HCT116 (cell line): ENCODE results near the gene DNM3. TPM values are rescaled to one million over a fixed set of nuclear protein-coding genes. Genes with fewer than 3 reads are reported as not detected.

Experiments
- ATAC-seq: fragments of 200-7000 bp; cut with Tn5 transposase; 2 replicates; pipeline ENCODE4 v1.9.1; 2020; ENCODE audit warnings: mild to moderate bottlenecking, moderate library complexity
- BruUV-seq: library from RNA; stranded (reverse); fragments of 400-500 nt; replicated peaks from 2 replicates; lab custom pipeline; 2021; lab: Mats Ljungman, UMichigan
- CTCF ChIA-PET: fragments of 300-600 bp; sonication (Branson Sonifier 250); formaldehyde crosslinking; loops from one replicate; lab custom pipeline; 2021; ENCODE audit warnings: antibody characterized with exemption; lab: Charles Lee
- POLR2A ChIA-PET: fragments of 300-600, 350-600 bp; sonication (Branson Sonifier 250); formaldehyde crosslinking; loops from one replicate; lab custom pipeline; 2021; ENCODE audit warnings: antibody characterized with exemption; lab: Charles Lee
- RAD21 ChIA-PET, 2 experiments: fragments of 300-600 bp; sonication (Branson Sonifier 250); formaldehyde crosslinking; loops; one replicate each; lab custom pipeline; 2023; ENCODE audit warnings: low total read pairs in 2 of 2; ENCODE audit not compliant: uncharacterized antibody in 2 of 2, unreplicated experiment in 2 of 2, low non-redundant PET in 1 of 2; lab: Charles Lee
- DNase-seq: peaks from one replicate; pipeline ENCODE4 v3.0.0-alpha.2; 2010; ENCODE audit warnings: low read depth, low spot score
- H2AFZ ChIP-seq: fragments of 200-600 bp; shearing (Covaris generic), sonication (generic); 2 replicates; pipeline ENCODE4 v1.6.1; 2017; ENCODE audit warnings: low read depth, mixed run types, mixed read lengths, antibody characterized with exemption, low read length; ENCODE audit not compliant: poor library complexity, severe bottlenecking
- H3K27ac ChIP-seq: 2 replicates; pipeline ENCODE4 v1.5.1; 2012; ENCODE audit warnings: low read depth, low read length
- H3K27me3 ChIP-seq: fragments of 200-600 bp; sonication (generic); 2 replicates; pipeline ENCODE4 v1.6.1; 2016; ENCODE audit warnings: mixed run types, low read length, mixed read lengths; ENCODE audit not compliant: insufficient read depth
- H3K36me3 ChIP-seq, 2 experiments: fragments of 200-500 bp in 1 of 2; fragments of 200-600 bp in 1 of 2; sonication (Bioruptor generic) in 1 of 2; sonication (generic) in 1 of 2; 2 replicates each; pipeline versions ENCODE4 v1.5.1 to v1.6.1; 2014 to 2016; ENCODE audit warnings: low read length in 2 of 2, inconsistent platforms in 1 of 2, mixed read lengths in 1 of 2, mixed run types in 1 of 2; ENCODE audit not compliant: insufficient read depth in 2 of 2, control insufficient read depth in 1 of 2
- H3K4me1 ChIP-seq, 2 experiments: fragments of 200-600 bp in 1 of 2; sonication (generic) in 1 of 2; 2 replicates each; pipeline versions ENCODE4 v1.5.1 to v1.6.1; 2012 to 2017; ENCODE audit warnings: low read length in 2 of 2, inconsistent platforms in 1 of 2, mild to moderate bottlenecking in 1 of 2, mixed read lengths in 1 of 2, mixed run types in 1 of 2, moderate library complexity in 1 of 2; ENCODE audit not compliant: insufficient read depth in 2 of 2, control insufficient read depth in 1 of 2
- H3K4me2 ChIP-seq: fragments of 200-600 bp; sonication (generic); 2 replicates; pipeline ENCODE4 v1.6.1; 2017; ENCODE audit warnings: mixed run types, low read length, mixed read lengths
- H3K4me3 ChIP-seq, 2 experiments: fragments of 200-600 bp in 1 of 2; sonication (generic) in 1 of 2; replicated peaks in 1 of 2; 2 replicates each; pipeline ENCODE4 v1.5.1; 2011 to 2016; ENCODE audit warnings: low read length in 2 of 2, control low read depth in 1 of 2, low read depth in 1 of 2, mild to moderate bottlenecking in 1 of 2, mixed read lengths in 1 of 2, mixed run types in 1 of 2
- H3K79me2 ChIP-seq: fragments of 200-600 bp; sonication (generic); 2 replicates; pipeline ENCODE4 v1.6.1; 2017; ENCODE audit warnings: mild to moderate bottlenecking, mixed run types, low read length, moderate library complexity, mixed read lengths; ENCODE audit not compliant: insufficient read depth
- H3K9ac ChIP-seq: fragments of 200-600 bp; sonication (generic); 2 replicates; pipeline ENCODE4 v1.6.1; 2016; ENCODE audit warnings: low read length, mixed read lengths
- H3K9me2 ChIP-seq: fragments of 200-600 bp; sonication (generic), shearing (Covaris generic); 2 replicates; pipeline ENCODE4 v1.6.1; 2017; ENCODE audit warnings: mixed run types, mild to moderate bottlenecking, moderate library complexity; ENCODE audit not compliant: insufficient read depth
- H3K9me3 ChIP-seq, 2 experiments: fragments of 200-500 bp in 1 of 2; fragments of 200-600 bp in 1 of 2; sonication (Bioruptor generic) in 1 of 2; sonication (generic) in 1 of 2; 2 replicates each; pipeline ENCODE4 v1.6.1; 2014 to 2017; ENCODE audit warnings: low read length in 2 of 2, mixed read lengths in 2 of 2, inconsistent platforms in 1 of 2, low read depth in 1 of 2, mild to moderate bottlenecking in 1 of 2, mixed run types in 1 of 2, moderate library complexity in 1 of 2; ENCODE audit not compliant: control insufficient read depth in 1 of 2, insufficient read depth in 1 of 2
- H4K20me1 ChIP-seq: fragments of 200-600 bp; sonication (generic), shearing (Covaris generic); 2 replicates; pipeline ENCODE4 v1.6.1; 2017; ENCODE audit warnings: mixed run types, mild to moderate bottlenecking, moderate library complexity; ENCODE audit not compliant: insufficient read depth
- ELF1 ChIP-seq: IDR thresholded peaks from 2 replicates; pipeline ENCODE4 v1.6.1; 2012; ENCODE audit warnings: low read depth, borderline replicate concordance
- EZH2 ChIP-seq: fragments of 200-600 bp; sonication (generic); IDR thresholded peaks from 2 replicates; pipeline ENCODE4 v1.6.1; 2017; ENCODE audit warnings: antibody characterized with exemption, mixed run types
- EZH2phosphoT487 ChIP-seq: fragments of 200-600 bp; IDR thresholded peaks from 2 replicates; pipeline ENCODE4 v1.6.1; 2018; ENCODE audit warnings: antibody characterized with exemption, borderline replicate concordance
- JUND ChIP-seq: IDR thresholded peaks from 2 replicates; pipeline ENCODE4 v1.6.1; 2012
- POLR2A ChIP-seq: IDR thresholded peaks from 2 replicates; pipeline ENCODE4 v1.7.0; 2011; ENCODE audit warnings: borderline replicate concordance; ENCODE audit not compliant: insufficient read depth, insufficient read length; ENCODE audit errors: extremely low read depth
- RAD21 ChIP-seq: IDR thresholded peaks from 2 replicates; pipeline ENCODE4 v1.6.1; 2012; ENCODE audit warnings: low read depth, mild to moderate bottlenecking
- YY1 ChIP-seq: IDR thresholded peaks from 2 replicates; pipeline ENCODE4 v1.6.1; 2011; ENCODE audit warnings: low read length, low read depth, moderate library complexity, mild to moderate bottlenecking; ENCODE audit not compliant: insufficient replicate concordance; ENCODE audit errors: extremely low read depth
- ZNF274 ChIP-seq: fragments of 200-500 bp; sonication (Bioruptor generic); IDR thresholded peaks from 2 replicates; pipeline ENCODE4 v1.6.1; 2014; ENCODE audit warnings: mild to moderate bottlenecking, low read depth, low read length, inconsistent platforms
- intact Hi-C: fragments of 100-400 bp; cut with micrococcal nuclease; formaldehyde crosslinking; loops from 2 replicates; pipeline ENCODE4 v1.10.0; 2022
- total RNA-seq: library from RNA; stranded (reverse); gene quantifications from one replicate; pipeline ENCODE4 v1.2.1, GENCODE V29; 2021; ENCODE audit not compliant: unreplicated experiment
- TF ChIP-seq, protein P1 (sequence below): IDR thresholded peaks from 2 replicates; pipeline ENCODE4 v1.6.1; 2011; ENCODE audit warnings: mild to moderate bottlenecking, low read length, moderate library complexity; ENCODE audit not compliant: insufficient replicate concordance; ENCODE audit errors: extremely low read depth
- TF ChIP-seq, protein P2 (sequence below): IDR thresholded peaks from 2 replicates; pipeline ENCODE4 v1.6.1; 2012
- TF ChIP-seq, protein P3 (sequence below): IDR thresholded peaks from 2 replicates; pipeline ENCODE4 v1.6.1; 2012

Gene DNM3
- total RNA-seq, 1 experiment from 2014 or later: 3.1 TPM

DNA sequence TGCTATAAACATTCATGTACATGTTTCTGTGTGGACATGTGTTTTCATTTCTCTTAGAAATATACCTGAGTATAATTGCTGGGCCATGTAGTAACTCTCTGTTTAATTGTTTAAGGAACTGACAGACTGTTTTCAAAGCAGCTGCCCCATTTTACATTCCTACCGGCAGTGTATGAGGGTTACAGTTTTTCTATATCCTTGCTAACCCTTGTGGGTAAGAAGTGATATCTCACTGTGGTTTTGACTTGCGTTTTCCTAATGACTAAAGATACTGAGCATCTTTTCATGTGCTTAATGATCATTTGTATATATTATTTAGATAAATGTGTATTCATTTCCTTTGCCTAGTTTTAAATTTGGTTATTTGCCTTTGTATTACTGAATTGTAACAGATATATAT lies 81.7 kb downstream of the DNM3 start:
- Histone ChIP-seq H3K9me2 (no peaks in the 10 kb centered on the region), H3K36me3 (no peaks in the 10 kb centered on the region), H3K27me3 (no peaks in the 10 kb centered on the region), H3K9ac (no peak overlapping the region), H3K4me2 (no peak overlapping the region), H3K4me1 (no peaks in the 10 kb centered on the region), H3K4me3 (no peak overlapping the region), H3K79me2 (no peaks in the 10 kb centered on the region), H4K20me1 (no peaks in the 10 kb centered on the region), H2AFZ (no peak overlapping the region), H3K9me3 (no peaks in the 10 kb centered on the region), H3K27ac (no peak overlapping the region)
- intact Hi-C loops: no loop called here
- no TSS peak for BruUV-seq
- ATAC-seq (no peak), DNase-seq (no peak)
- CTCF ChIA-PET: no interaction called here
- TF ChIP-seq EZH2phosphoT487 (no peak), POLR2A (no peak), ELF1 (no peak), RAD21 (no peak), EZH2 (no peak), YY1 (no peak), ZNF274 (no peak), JUND (no peak)
- TF ChIP-seq, protein P1, sequence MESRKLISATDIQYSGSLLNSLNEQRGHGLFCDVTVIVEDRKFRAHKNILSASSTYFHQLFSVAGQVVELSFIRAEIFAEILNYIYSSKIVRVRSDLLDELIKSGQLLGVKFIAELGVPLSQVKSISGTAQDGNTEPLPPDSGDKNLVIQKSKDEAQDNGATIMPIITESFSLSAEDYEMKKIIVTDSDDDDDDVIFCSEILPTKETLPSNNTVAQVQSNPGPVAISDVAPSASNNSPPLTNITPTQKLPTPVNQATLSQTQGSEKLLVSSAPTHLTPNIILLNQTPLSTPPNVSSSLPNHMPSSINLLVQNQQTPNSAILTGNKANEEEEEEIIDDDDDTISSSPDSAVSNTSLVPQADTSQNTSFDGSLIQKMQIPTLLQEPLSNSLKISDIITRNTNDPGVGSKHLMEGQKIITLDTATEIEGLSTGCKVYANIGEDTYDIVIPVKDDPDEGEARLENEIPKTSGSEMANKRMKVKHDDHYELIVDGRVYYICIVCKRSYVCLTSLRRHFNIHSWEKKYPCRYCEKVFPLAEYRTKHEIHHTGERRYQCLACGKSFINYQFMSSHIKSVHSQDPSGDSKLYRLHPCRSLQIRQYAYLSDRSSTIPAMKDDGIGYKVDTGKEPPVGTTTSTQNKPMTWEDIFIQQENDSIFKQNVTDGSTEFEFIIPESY: no peak
- TF ChIP-seq, protein P2, sequence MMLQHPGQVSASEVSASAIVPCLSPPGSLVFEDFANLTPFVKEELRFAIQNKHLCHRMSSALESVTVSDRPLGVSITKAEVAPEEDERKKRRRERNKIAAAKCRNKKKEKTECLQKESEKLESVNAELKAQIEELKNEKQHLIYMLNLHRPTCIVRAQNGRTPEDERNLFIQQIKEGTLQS: no peak
- TF ChIP-seq, protein P3, sequence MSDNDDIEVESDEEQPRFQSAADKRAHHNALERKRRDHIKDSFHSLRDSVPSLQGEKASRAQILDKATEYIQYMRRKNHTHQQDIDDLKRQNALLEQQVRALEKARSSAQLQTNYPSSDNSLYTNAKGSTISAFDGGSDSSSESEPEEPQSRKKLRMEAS: no peak
- RAD21 ChIA-PET: no interaction called here
- POLR2A ChIA-PET: no interaction called here
